ENCODE results near the gene FRK. TPM values are rescaled to one million over a fixed set of nuclear protein-coding genes. Genes with fewer than 3 reads are reported as not detected.
"Not testable (repeated sequence)": the region's sequence is repeated elsewhere in the genome, so short reads cannot be mapped to it uniquely, and the experiment has no call there.

Gene FRK
- total RNA-seq, 2 experiments from 2014 or later: 0.03 TPM; not detected in 1

GRCh38 chr6:115934145-115934544 lies 126.5 kb downstream of the FRK start:
- H3K27ac Mint-ChIP-seq: no peak overlapping the region
- H3K4me3 Mint-ChIP-seq: no peak overlapping the region
- no peaks in the 10 kb centered on the region for H3K9me3 Mint-ChIP-seq
- CTCF ChIA-PET: no interaction called here
- no peaks in the 10 kb centered on the region for H3K27me3 Mint-ChIP-seq
- H3K4me1 Mint-ChIP-seq: no peaks in the 10 kb centered on the region
- POLR2A ChIA-PET: no interaction called here
- no peaks in the 10 kb centered on the region for H3K36me3 Mint-ChIP-seq (ENCODE audit: low read depth)
- no peak for DNase-seq

- ChIA-PET CTCF (no interaction called here), POLR2A (no interaction called here)
- Mint-ChIP-seq H3K9me3 (no peaks in the 10 kb centered on the region), H3K4me3 (no peak overlapping the region), H3K36me3 (ENCODE audit: low read depth) (no peaks in the 10 kb centered on the region), H3K27me3 (no peaks in the 10 kb centered on the region), H3K4me1 (no peaks in the 10 kb centered on the region), H3K27ac (no peak overlapping the region)
- no peak for DNase-seq
Observed at GRCh38 chr6:115932481-115932880, 128.2 kb downstream of the FRK start.

- DNase-seq; H3K4me3 Mint-ChIP-seq; CTCF ChIA-PET; H3K27me3 Mint-ChIP-seq; H3K27ac Mint-ChIP-seq; H3K36me3 Mint-ChIP-seq (ENCODE audit: low read depth); H3K9me3 Mint-ChIP-seq; H3K4me1 Mint-ChIP-seq; POLR2A ChIA-PET: not testable (repeated sequence)
Observed at GRCh38 chr6:115928000-115928399, 132.7 kb downstream of the FRK start.

GRCh38 chr6:115922971-115923370 lies 137.7 kb downstream of the FRK start:
- Mint-ChIP-seq H3K4me1 (no peaks in the 10 kb centered on the region), H3K27me3 (no peaks in the 10 kb centered on the region), H3K27ac (no peak overlapping the region), H3K36me3 (ENCODE audit: low read depth) (no peaks in the 10 kb centered on the region), H3K9me3 (no peaks in the 10 kb centered on the region), H3K4me3 (no peak overlapping the region)
- POLR2A ChIA-PET: no interaction called here
- CTCF ChIA-PET: no interaction called here
- DNase-seq: no peak

GRCh38 chr6:115914098-115914497 lies 146.6 kb downstream of the FRK start:
- H3K27ac Mint-ChIP-seq: no peak overlapping the region
- no peaks in the 10 kb centered on the region for H3K9me3 Mint-ChIP-seq
- POLR2A ChIA-PET: no interaction called here
- CTCF ChIA-PET: no interaction called here
- H3K4me1 Mint-ChIP-seq: no peaks in the 10 kb centered on the region
- H3K36me3 Mint-ChIP-seq (ENCODE audit: low read depth): no peaks in the 10 kb centered on the region
- no peak overlapping the region for H3K4me3 Mint-ChIP-seq
- no peak for DNase-seq
- no peaks in the 10 kb centered on the region for H3K27me3 Mint-ChIP-seq

- no peaks in the 10 kb centered on the region for H3K4me1 Mint-ChIP-seq
- H3K4me3 Mint-ChIP-seq: no peak overlapping the region
- H3K36me3 Mint-ChIP-seq (ENCODE audit: low read depth): no peaks in the 10 kb centered on the region
- H3K9me3 Mint-ChIP-seq: no peaks in the 10 kb centered on the region
- POLR2A ChIA-PET: no interaction called here
- no peaks in the 10 kb centered on the region for H3K27me3 Mint-ChIP-seq
- H3K27ac Mint-ChIP-seq: no peak overlapping the region
- no peak for DNase-seq
- CTCF ChIA-PET: interaction anchor here (1.8 kb wide), 1 partner anchor 13 kb away, joined by 7 read pairs; no protein-coding TSS in a partner anchor
Observed at GRCh38 chr6:115909923-115910546, 150.7 kb downstream of the FRK start.

GRCh38 chr6:115908906-115909559 lies 151.7 kb downstream of the FRK start:
- Mint-ChIP-seq H3K36me3 (ENCODE audit: low read depth) (no peaks in the 10 kb centered on the region), H3K4me3 (no peak overlapping the region), H3K4me1 (no peaks in the 10 kb centered on the region), H3K9me3 (no peaks in the 10 kb centered on the region), H3K27ac (no peak overlapping the region), H3K27me3 (peaks cover 3% of the 10 kb centered on the region)
- CTCF ChIA-PET: interaction anchor here (1.8 kb wide), 1 partner anchor 12 kb away, joined by 7 read pairs; no protein-coding TSS in a partner anchor
- no peak for DNase-seq
- POLR2A ChIA-PET: no interaction called here

- Mint-ChIP-seq H3K27me3 (peaks cover 3% of the 10 kb centered on the region), H3K9me3 (no peaks in the 10 kb centered on the region), H3K36me3 (ENCODE audit: low read depth) (no peaks in the 10 kb centered on the region), H3K4me1 (no peaks in the 10 kb centered on the region), H3K27ac (no peak overlapping the region), H3K4me3 (no peak overlapping the region)
- CTCF ChIA-PET: no interaction called here
- POLR2A ChIA-PET: no interaction called here
- DNase-seq: no peak
Observed at GRCh38 chr6:115905471-115905870, 155.2 kb downstream of the FRK start.

GRCh38 chr6:115902436-115902835 lies 158.3 kb downstream of the FRK start:
- H3K4me3 Mint-ChIP-seq: no peak overlapping the region
- POLR2A ChIA-PET: no interaction called here
- CTCF ChIA-PET: no interaction called here
- no peaks in the 10 kb centered on the region for H3K36me3 Mint-ChIP-seq (ENCODE audit: low read depth)
- no peaks in the 10 kb centered on the region for H3K4me1 Mint-ChIP-seq
- no peaks in the 10 kb centered on the region for H3K9me3 Mint-ChIP-seq
- DNase-seq: no peak
- H3K27ac Mint-ChIP-seq: no peak overlapping the region
- H3K27me3 Mint-ChIP-seq: peaks cover 3% of the 10 kb centered on the region

GRCh38 chr6:115901896-115902295 lies 158.8 kb downstream of the FRK start:
- ChIA-PET CTCF (no interaction called here), POLR2A (no interaction called here)
- Mint-ChIP-seq H3K27ac (no peak overlapping the region), H3K27me3 (peaks cover 3% of the 10 kb centered on the region), H3K4me1 (no peaks in the 10 kb centered on the region), H3K36me3 (ENCODE audit: low read depth) (no peaks in the 10 kb centered on the region), H3K4me3 (no peak overlapping the region), H3K9me3 (no peaks in the 10 kb centered on the region)
- DNase-seq: no peak

- Mint-ChIP-seq H3K9me3 (no peaks in the 10 kb centered on the region), H3K36me3 (ENCODE audit: low read depth) (no peaks in the 10 kb centered on the region), H3K4me3 (no peak overlapping the region), H3K4me1 (no peaks in the 10 kb centered on the region), H3K27ac (no peak overlapping the region), H3K27me3 (peaks cover 3% of the 10 kb centered on the region)
- CTCF ChIA-PET: no interaction called here
- POLR2A ChIA-PET: no interaction called here
- DNase-seq: no peak
Observed at GRCh38 chr6:115899730-115900282, 160.9 kb downstream of the FRK start.

GRCh38 chr6:115898246-115898645 lies 162.4 kb downstream of the FRK start:
- no peak overlapping the region for H3K27ac Mint-ChIP-seq
- CTCF ChIA-PET: no interaction called here
- no peaks in the 10 kb centered on the region for H3K9me3 Mint-ChIP-seq
- H3K4me1 Mint-ChIP-seq: no peaks in the 10 kb centered on the region
- no peak for DNase-seq
- POLR2A ChIA-PET: no interaction called here
- no peak overlapping the region for H3K4me3 Mint-ChIP-seq
- no peaks in the 10 kb centered on the region for H3K36me3 Mint-ChIP-seq (ENCODE audit: low read depth)
- H3K27me3 Mint-ChIP-seq: no peaks in the 10 kb centered on the region

- Mint-ChIP-seq H3K4me3 (no peak overlapping the region), H3K36me3 (ENCODE audit: low read depth) (no peaks in the 10 kb centered on the region), H3K9me3 (no peaks in the 10 kb centered on the region), H3K27me3 (peaks cover 1% of the 10 kb centered on the region), H3K4me1 (no peaks in the 10 kb centered on the region), H3K27ac (no peak overlapping the region)
- no peak for DNase-seq
- CTCF ChIA-PET: interaction anchor here (0.6 to 1.3 kb wide), 3 partner anchors 13 to 213 kb away, joined by 3 to 7 read pairs (median 4); no protein-coding TSS in a partner anchor
- POLR2A ChIA-PET: no interaction called here
Observed at GRCh38 chr6:115896538-115897129, 164.1 kb downstream of the FRK start.

All from activated CD4-positive, alpha-beta memory T cell treated with anti-CD3 and anti-CD28 coated beads, Interleukin-2, amount 10 ng/mL, durations not matched to agents 7 days and 5 days (primary cell).